Measurements from ENCODE around the gene MEGF6. TPM values are rescaled to one million over a fixed set of nuclear protein-coding genes. Genes with fewer than 3 reads are reported as not detected.

The MEGF6 gene
- total RNA-seq, 3 donors from 2014 or later, result 19.3 to 32.1 (median 24.2) TPM

- Histone ChIP-seq H3K36me3 (no peaks in the 10 kb centered on the region), H3K9me3 (no peaks in the 10 kb centered on the region)
These were observed 31.8 kb upstream of the MEGF6 start for GRCh38 chr1:3642919-3643675.

GRCh38 chr1:3641816-3642215, 30.5 kb upstream of the MEGF6 start:
- no peak for TF ChIP-seq POLR2A (IDR thresholded peaks at IDR 0.05)
- no peak for TF ChIP-seq CTCF (IDR thresholded peaks at IDR 0.05)
- TF ChIP-seq POLR2AphosphoS5 (IDR thresholded peaks at IDR 0.05), result no peak
- Histone ChIP-seq H3K36me3 (no peaks in the 10 kb centered on the region), H3K4me3 (no peak overlapping the region), H3K4me1 (no peaks in the 10 kb centered on the region), H3K9me3 (no peaks in the 10 kb centered on the region), H3K27me3 (no peaks in the 10 kb centered on the region), H3K27ac (no peak overlapping the region)
- intact Hi-C loops (cut with DNase I; ENCODE audit: low total_unique reads), result no loop called here
- DNase-seq (ENCODE audit: low spot score in 2 of 2), result peak in 1 of 2 donors; percentile 2

More at GRCh38 chr1:3642919-3643675, 31.8 kb upstream of the MEGF6 start:
- H3K27ac ChIP-seq, result no peak overlapping the region
- H3K4me1 ChIP-seq, result no peaks in the 10 kb centered on the region
- peak in 1 of 2 donors; percentile 31 for DNase-seq (ENCODE audit: low spot score in 2 of 2)
- intact Hi-C loops (cut with DNase I; ENCODE audit: low total_unique reads), result no loop called here
- H3K4me3 ChIP-seq, result no peak overlapping the region
- TF ChIP-seq POLR2A (IDR thresholded peaks at IDR 0.05), result no peak
- TF ChIP-seq CTCF (IDR thresholded peaks at IDR 0.05), result no peak
- no peak for TF ChIP-seq POLR2AphosphoS5 (IDR thresholded peaks at IDR 0.05)
- H3K27me3 ChIP-seq, result no peaks in the 10 kb centered on the region

DNA sequence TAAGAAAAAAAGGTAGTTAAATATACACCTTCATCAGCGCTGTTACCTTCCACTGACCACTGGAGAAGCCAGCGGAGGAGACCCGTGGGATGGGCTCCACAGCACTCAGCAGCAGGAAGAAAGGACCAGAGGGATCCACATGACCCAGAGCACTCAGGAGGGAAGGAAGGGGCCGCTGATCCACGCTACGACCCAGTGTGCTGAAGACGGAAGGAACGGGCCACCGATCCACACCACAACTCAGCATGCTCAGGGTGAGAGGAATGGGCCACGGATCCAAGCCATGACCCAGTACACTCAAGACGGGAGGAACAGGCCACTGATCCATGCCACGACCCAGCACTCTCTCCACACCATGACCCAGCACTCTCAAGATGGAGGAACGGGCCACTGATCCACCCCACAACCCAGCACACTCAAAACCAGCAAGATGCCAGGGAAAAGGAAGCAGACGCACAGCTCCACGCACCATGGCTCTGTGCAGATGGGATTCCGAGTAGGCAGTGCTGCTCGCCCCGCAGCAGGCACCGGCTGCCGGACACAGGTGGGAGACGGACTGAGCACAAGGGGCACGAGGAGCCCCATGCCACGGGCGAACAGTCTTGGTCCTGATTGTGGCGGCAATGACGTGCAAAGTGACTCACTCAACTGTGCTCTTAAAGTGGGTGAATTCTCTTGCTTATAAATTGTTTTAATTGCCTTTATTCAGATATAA, 29.9 kb upstream of the MEGF6 start:
- peak in 1 of 2 donors; percentile 19 for DNase-seq (ENCODE audit: low spot score in 2 of 2)
- no peak overlapping the region for H3K4me3 ChIP-seq
- intact Hi-C loops (cut with DNase I; ENCODE audit: low total_unique reads), result no loop called here
- H3K9me3 ChIP-seq, result no peaks in the 10 kb centered on the region
- no peaks in the 10 kb centered on the region for H3K36me3 ChIP-seq
- H3K4me1 ChIP-seq, result no peaks in the 10 kb centered on the region
- TF ChIP-seq POLR2AphosphoS5 (IDR thresholded peaks at IDR 0.05) (no peak), POLR2A (IDR thresholded peaks at IDR 0.05) (no peak)
- no peak overlapping the region for H3K27ac ChIP-seq
- H3K27me3 ChIP-seq, result no peaks in the 10 kb centered on the region

DNA sequence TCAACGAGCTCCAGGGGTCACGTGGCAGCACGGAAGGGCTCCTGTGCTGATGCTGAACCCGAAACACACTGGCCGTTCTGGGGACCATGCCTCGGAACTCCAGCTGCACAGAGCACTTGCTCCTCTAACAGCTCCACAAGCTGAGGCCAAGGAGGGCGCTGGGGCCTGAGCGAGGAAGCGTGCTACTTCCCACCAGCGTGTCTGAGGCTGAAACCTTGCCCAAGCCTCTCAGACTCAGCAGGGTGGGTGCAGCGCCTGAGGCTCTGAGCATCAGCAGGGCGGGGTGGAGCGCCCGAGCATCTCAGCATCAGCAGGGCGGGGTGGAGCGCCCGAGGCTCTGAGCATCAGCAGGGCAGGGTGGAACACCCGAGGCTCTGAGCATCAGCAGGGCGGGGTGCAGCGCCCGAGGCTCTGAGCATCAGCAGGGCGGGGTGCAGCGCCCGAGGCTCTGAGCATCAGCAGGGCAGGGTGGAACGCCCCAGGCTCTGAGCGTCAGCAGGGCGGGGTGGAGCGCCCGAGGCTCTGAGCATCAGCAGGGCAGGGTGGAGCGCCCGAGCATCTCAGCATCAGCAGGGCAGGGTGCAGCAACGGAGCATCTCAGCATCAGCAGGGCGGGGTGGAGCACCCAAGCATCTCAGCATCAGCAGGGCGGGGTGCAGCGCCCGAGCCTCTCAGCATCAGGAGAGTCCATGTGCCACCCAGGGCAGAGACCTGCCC, 29.0 kb upstream of the MEGF6 start:
- no peak for TF ChIP-seq CTCF (IDR thresholded peaks at IDR 0.05)
- TF ChIP-seq POLR2AphosphoS5 (IDR thresholded peaks at IDR 0.05), result no peak
- no peak for TF ChIP-seq POLR2A (IDR thresholded peaks at IDR 0.05)
- Histone ChIP-seq H3K4me1 (no peaks in the 10 kb centered on the region), H3K4me3 (no peak overlapping the region), H3K9me3 (no peaks in the 10 kb centered on the region), H3K36me3 (no peaks in the 10 kb centered on the region), H3K27ac (no peak overlapping the region), H3K27me3 (no peaks in the 10 kb centered on the region)
- intact Hi-C loops (cut with DNase I; ENCODE audit: low total_unique reads), result no loop called here
- peak in 1 of 2 donors; percentile 43 for DNase-seq (ENCODE audit: low spot score in 2 of 2)

- intact Hi-C loops (cut with DNase I; ENCODE audit: low total_unique reads), result no loop called here
- peak in 1 of 2 donors; percentile 31 for DNase-seq (ENCODE audit: low spot score in 2 of 2)
- TF ChIP-seq POLR2AphosphoS5 (IDR thresholded peaks at IDR 0.05) (no peak), POLR2A (IDR thresholded peaks at IDR 0.05) (no peak), CTCF (IDR thresholded peaks at IDR 0.05) (no peak)
These were observed 28.1 kb upstream of the MEGF6 start for GRCh38 chr1:3639397-3639911.

More at GRCh38 chr1:3639397-3639911, 28.1 kb upstream of the MEGF6 start:
- no peak overlapping the region for H3K27ac ChIP-seq
- no peaks in the 10 kb centered on the region for H3K36me3 ChIP-seq
- H3K4me3 ChIP-seq, result no peak overlapping the region
- H3K27me3 ChIP-seq, result no peaks in the 10 kb centered on the region
- no peaks in the 10 kb centered on the region for H3K4me1 ChIP-seq
- H3K9me3 ChIP-seq, result no peaks in the 10 kb centered on the region
